Suprapubic skin (tissue), 4 donors: ENCODE results near the gene PPM1H. TPM values are rescaled to one million over a fixed set of nuclear protein-coding genes. Genes with fewer than 3 reads are reported as not detected.

Experiments used
- DNase-seq, 2 donors: peaks; one replicate each; pipeline ENCODE4 v3.0.0-alpha.2; 2019; ENCODE audit warnings: low spot score in 2 of 2
- H3K27ac ChIP-seq: fragments of 200-600 bp; sonication (generic); one replicate; pipeline ENCODE4 v1.5.1; 2019
- H3K27me3 ChIP-seq: fragments of 200-600 bp; sonication (generic); one replicate; pipeline ENCODE4 v1.5.1; 2019
- H3K36me3 ChIP-seq: fragments of 200-600 bp; sonication (generic); one replicate; pipeline ENCODE4 v1.5.1; 2019
- H3K4me1 ChIP-seq: fragments of 200-600 bp; sonication (generic); one replicate; pipeline ENCODE4 v1.5.1; 2019
- H3K4me3 ChIP-seq: fragments of 200-600 bp; sonication (generic); one replicate; pipeline ENCODE4 v1.5.1; 2019; ENCODE audit warnings: mild to moderate bottlenecking
- H3K9me3 ChIP-seq: fragments of 200-600 bp; sonication (generic); one replicate; pipeline ENCODE4 v1.5.1; 2019
- EP300 ChIP-seq: sonication (generic); formaldehyde crosslinking; IDR thresholded peaks from one replicate; pipeline ENCODE4 v1.6.1; 2017; ENCODE audit warnings: antibody characterized with exemption
- POLR2A ChIP-seq, 2 donors: fragments of 450-650 bp; IDR thresholded peaks; one replicate each; pipeline ENCODE4 v1.6.1; 2017; ENCODE audit warnings: antibody characterized with exemption in 2 of 2, mild to moderate bottlenecking in 2 of 2, moderate library complexity in 2 of 2
- POLR2AphosphoS5 ChIP-seq, 3 donors: sonication (generic); formaldehyde crosslinking; IDR thresholded peaks; one replicate each; pipeline ENCODE4 v1.6.1; 2017; ENCODE audit warnings: antibody characterized with exemption in 3 of 3
- WGBS: methylation state at CpG from one replicate; pipeline ENCODE4 v1.1.5; 2018; 5-methylcytosine and 5-hydroxymethylcytosine counted together
- total RNA-seq, 4 donors: library from RNA; depleted of rRNA; stranded (reverse); fragments of >200 nt; gene quantifications; one replicate each; pipeline ENCODE4 v1.1.0, GENCODE V29; 2016
- TF ChIP-seq, protein P1 (sequence below), 2 donors: fragments of 200-600 bp in 1 of 2; fragments of 450-650 bp in 1 of 2; sonication (generic) in 1 of 2; IDR thresholded peaks; one replicate each; pipeline ENCODE4 v1.5.1; 2016 to 2019; ENCODE audit warnings: antibody characterized with exemption in 2 of 2, mild to moderate bottlenecking in 1 of 2, moderate library complexity in 1 of 2

PPM1H gene
- total RNA-seq, 4 donors from 2014 or later: 2.3 to 8.1 (median 4.9) TPM

- 84% methylated on average over 1 of the region's 1 CpG for WGBS
Observed at GRCh38 chr12:62925680-62926079, 9.3 kb downstream of the PPM1H start.

GRCh38 chr12:62924084-62924483 is 10.9 kb downstream of the PPM1H start:
- Histone ChIP-seq H3K36me3 (no peaks in the 10 kb centered on the region), H3K9me3 (no peaks in the 10 kb centered on the region), H3K4me1 (no peaks in the 10 kb centered on the region), H3K27ac (no peak overlapping the region), H3K4me3 (no peak overlapping the region), H3K27me3 (no peaks in the 10 kb centered on the region)
- 84% methylated on average over 2 of the region's 2 CpGs for WGBS
- DNase-seq: no peak
- TF ChIP-seq, protein P1, sequence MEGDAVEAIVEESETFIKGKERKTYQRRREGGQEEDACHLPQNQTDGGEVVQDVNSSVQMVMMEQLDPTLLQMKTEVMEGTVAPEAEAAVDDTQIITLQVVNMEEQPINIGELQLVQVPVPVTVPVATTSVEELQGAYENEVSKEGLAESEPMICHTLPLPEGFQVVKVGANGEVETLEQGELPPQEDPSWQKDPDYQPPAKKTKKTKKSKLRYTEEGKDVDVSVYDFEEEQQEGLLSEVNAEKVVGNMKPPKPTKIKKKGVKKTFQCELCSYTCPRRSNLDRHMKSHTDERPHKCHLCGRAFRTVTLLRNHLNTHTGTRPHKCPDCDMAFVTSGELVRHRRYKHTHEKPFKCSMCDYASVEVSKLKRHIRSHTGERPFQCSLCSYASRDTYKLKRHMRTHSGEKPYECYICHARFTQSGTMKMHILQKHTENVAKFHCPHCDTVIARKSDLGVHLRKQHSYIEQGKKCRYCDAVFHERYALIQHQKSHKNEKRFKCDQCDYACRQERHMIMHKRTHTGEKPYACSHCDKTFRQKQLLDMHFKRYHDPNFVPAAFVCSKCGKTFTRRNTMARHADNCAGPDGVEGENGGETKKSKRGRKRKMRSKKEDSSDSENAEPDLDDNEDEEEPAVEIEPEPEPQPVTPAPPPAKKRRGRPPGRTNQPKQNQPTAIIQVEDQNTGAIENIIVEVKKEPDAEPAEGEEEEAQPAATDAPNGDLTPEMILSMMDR (IDR thresholded peaks at IDR 0.05): no peak

More at GRCh38 chr12:62925680-62926079, 9.3 kb downstream of the PPM1H start:
- no peaks in the 10 kb centered on the region for H3K36me3 ChIP-seq
- H3K27ac ChIP-seq: no peak overlapping the region
- H3K4me1 ChIP-seq: no peaks in the 10 kb centered on the region
- H3K9me3 ChIP-seq: no peaks in the 10 kb centered on the region
- no peak for DNase-seq
- TF ChIP-seq, protein P1 (IDR thresholded peaks at IDR 0.05): no peak
- no peak for TF ChIP-seq POLR2A (IDR thresholded peaks at IDR 0.05)
- no peak for TF ChIP-seq EP300
- no peak for TF ChIP-seq POLR2AphosphoS5 (IDR thresholded peaks at IDR 0.05)
- H3K27me3 ChIP-seq: no peaks in the 10 kb centered on the region
- no peak overlapping the region for H3K4me3 ChIP-seq

GRCh38 chr12:62922539-62922938 is 12.4 kb downstream of the PPM1H start:
- WGBS: 66% methylated on average over 2 of the region's 2 CpGs
- DNase-seq: no peak
- no peaks in the 10 kb centered on the region for H3K4me1 ChIP-seq
- H3K27me3 ChIP-seq: no peaks in the 10 kb centered on the region
- no peaks in the 10 kb centered on the region for H3K9me3 ChIP-seq
- no peak overlapping the region for H3K4me3 ChIP-seq
- no peak for TF ChIP-seq POLR2AphosphoS5 (IDR thresholded peaks at IDR 0.05)
- no peaks in the 10 kb centered on the region for H3K36me3 ChIP-seq
- H3K27ac ChIP-seq: no peak overlapping the region

DNA sequence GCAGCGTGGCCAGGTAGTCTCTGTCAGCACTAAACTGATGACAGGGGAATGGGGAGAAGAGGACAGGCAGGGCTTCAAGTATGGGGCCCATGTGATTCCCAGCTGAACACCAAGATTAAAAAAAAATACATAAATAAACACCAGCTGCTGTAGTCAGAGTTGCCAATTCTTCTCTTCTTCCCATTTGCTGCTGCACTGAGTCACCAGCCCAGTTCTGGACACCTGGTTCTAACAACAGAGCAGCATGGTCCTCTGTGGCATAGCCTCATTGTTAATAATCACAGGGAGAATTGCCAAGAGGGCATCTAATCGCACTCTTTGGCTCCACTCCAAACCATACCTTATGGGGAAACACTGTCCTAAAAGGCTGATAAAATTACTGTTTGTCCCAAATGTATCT is 15.1 kb downstream of the PPM1H start:
- Histone ChIP-seq H3K27ac (no peak overlapping the region), H3K9me3 (no peaks in the 10 kb centered on the region), H3K27me3 (no peaks in the 10 kb centered on the region), H3K4me3 (no peak overlapping the region), H3K36me3 (no peaks in the 10 kb centered on the region), H3K4me1 (no peaks in the 10 kb centered on the region)
- no peak for DNase-seq
- TF ChIP-seq EP300 (no peak), POLR2A (IDR thresholded peaks at IDR 0.05) (no peak)
- WGBS: 22% methylated on average over 2 of the region's 2 CpGs

- no peaks in the 10 kb centered on the region for H3K4me1 ChIP-seq
- no peaks in the 10 kb centered on the region for H3K36me3 ChIP-seq
- H3K27ac ChIP-seq: no peak overlapping the region
- no peak for DNase-seq
- H3K9me3 ChIP-seq: no peaks in the 10 kb centered on the region
- no peak overlapping the region for H3K4me3 ChIP-seq
- 65% methylated on average over 1 of the region's 1 CpG for WGBS
- no peak for TF ChIP-seq POLR2A (IDR thresholded peaks at IDR 0.05)
- TF ChIP-seq, protein P1 (IDR thresholded peaks at IDR 0.05): no peak
- no peak for TF ChIP-seq POLR2AphosphoS5 (IDR thresholded peaks at IDR 0.05)
- TF ChIP-seq EP300: no peak
- no peaks in the 10 kb centered on the region for H3K27me3 ChIP-seq
Observed at GRCh38 chr12:62917926-62918325, 17.0 kb downstream of the PPM1H start.

DNA sequence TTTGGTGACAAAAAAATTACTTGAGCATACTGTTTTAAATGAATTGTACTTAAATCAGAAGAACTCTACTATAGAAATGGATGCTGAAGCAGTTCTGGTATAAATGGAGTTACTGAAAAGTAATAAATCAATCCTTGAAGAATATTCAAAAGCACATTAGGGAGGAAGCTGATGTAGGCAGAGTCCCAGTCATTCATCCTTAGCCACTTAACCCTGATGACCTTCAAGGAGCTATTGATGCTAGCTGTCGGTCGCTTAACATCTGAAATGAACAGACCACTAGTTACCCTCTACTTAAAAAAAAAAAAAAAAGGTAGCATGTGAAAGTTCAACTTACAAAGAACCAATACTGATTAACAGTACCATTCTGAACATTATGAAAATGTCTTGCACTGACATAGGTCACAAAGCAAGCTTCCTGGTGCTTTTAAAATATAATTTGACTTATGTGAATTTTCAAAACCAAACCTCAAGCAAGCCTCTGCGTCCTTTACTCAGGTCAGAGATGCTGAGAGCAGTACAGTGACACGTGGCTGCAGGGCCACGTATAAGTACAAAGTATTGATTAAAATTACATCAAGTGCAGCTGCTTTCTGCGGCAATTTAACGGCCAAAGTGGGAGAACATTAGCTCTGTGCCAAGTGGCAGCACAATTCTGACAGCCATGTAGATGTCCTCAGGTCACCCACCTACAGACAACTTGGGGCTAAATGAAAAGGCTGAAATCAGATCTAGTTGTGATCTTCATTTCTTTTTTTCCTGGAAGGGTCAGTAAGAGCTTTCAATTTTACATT is 18.1 kb downstream of the PPM1H start:
- H3K4me3 ChIP-seq: no peak overlapping the region
- WGBS: 77% methylated on average over 7 of the region's 7 CpGs
- H3K36me3 ChIP-seq: no peaks in the 10 kb centered on the region
- TF ChIP-seq POLR2A (IDR thresholded peaks at IDR 0.05) (no peak), POLR2AphosphoS5 (IDR thresholded peaks at IDR 0.05) (no peak), EP300 (no peak)
- TF ChIP-seq, protein P1 (IDR thresholded peaks at IDR 0.05): no peak
- no peaks in the 10 kb centered on the region for H3K27me3 ChIP-seq
- no peak for DNase-seq
- no peaks in the 10 kb centered on the region for H3K4me1 ChIP-seq
- no peaks in the 10 kb centered on the region for H3K9me3 ChIP-seq
- H3K27ac ChIP-seq: no peak overlapping the region
